WERI-Rb-1 (cell line): ENCODE results near the gene NIPSNAP2.
"Not testable (repeated sequence)": the region's sequence is repeated elsewhere in the genome, so short reads cannot be mapped to it uniquely, and the experiment has no call there.

Experiments
- DNase-seq: peaks from one replicate; pipeline ENCODE4 v3.0.0-alpha.2; 2020
- H3K27ac ChIP-seq: fragments of 250-450 bp; sonication (Bioruptor Pico); 2 replicates; pipeline ENCODE4 v1.5.1; 2020; ENCODE audit warnings: mild to moderate bottlenecking, moderate library complexity
- H3K27me3 ChIP-seq: fragments of 250-450 bp; sonication (Bioruptor Pico); 2 replicates; pipeline ENCODE4 v1.5.1; 2021; ENCODE audit warnings: mild to moderate bottlenecking, low read depth, moderate library complexity; ENCODE audit not compliant: insufficient read depth, severe bottlenecking
- H3K36me3 ChIP-seq: fragments of 250-450 bp; sonication (Bioruptor Pico); 2 replicates; pipeline ENCODE4 v1.5.1; 2020; ENCODE audit warnings: mild to moderate bottlenecking, moderate library complexity
- H3K4me3 ChIP-seq: 2 replicates; pipeline ENCODE4 v1.5.1; 2011; ENCODE audit warnings: low read depth, mild to moderate bottlenecking, control low read depth, low read length
- H3K9me3 ChIP-seq: fragments of 250-450 bp; sonication (Bioruptor Pico); 2 replicates; pipeline ENCODE4 v1.5.1; 2021; ENCODE audit warnings: mild to moderate bottlenecking, moderate library complexity; ENCODE audit not compliant: severe bottlenecking
- CTCF ChIP-seq: IDR thresholded peaks from 2 replicates; pipeline ENCODE4 v1.5.1; 2011; ENCODE audit warnings: low read depth, mild to moderate bottlenecking, control low read depth, inconsistent platforms, low read length

NIPSNAP2 gene

GRCh38 chr7:55946545-55946944, 17.8 kb upstream of the NIPSNAP2 start:
- DNase-seq = no peak
- Histone ChIP-seq H3K27me3 (no peaks in the 10 kb centered on the region), H3K27ac (no peak overlapping the region), H3K9me3 (no peaks in the 10 kb centered on the region), H3K4me3 (no peak overlapping the region), H3K36me3 (no peaks in the 10 kb centered on the region)
- TF ChIP-seq CTCF = no peak

GRCh38 chr7:55951637-55952351, 12.6 kb upstream of the NIPSNAP2 start, which contains the start of gene MRPS17:
Gene MRPS17 (plus strand): TSS chr7:55951877. CDS start chr7:55953196, 1,319 bp downstream.
- Histone ChIP-seq H3K9me3 (no peaks in the 10 kb centered on the region), H3K4me3 (peak within 1 kb of the TSS; percentile 97), H3K27ac (peak within 1 kb of the TSS; percentile 66), H3K27me3 (no peaks in the 10 kb centered on the region), H3K36me3 (peaks cover 24% of the 10 kb centered on the region)
- peak; percentile 91 for DNase-seq
- TF ChIP-seq CTCF = no peak

GRCh38 chr7:55952352-55952671, 12.1 kb upstream of the NIPSNAP2 start:
- H3K4me3 ChIP-seq = peak overlapping the region; percentile 97

GRCh38 chr7:55953707-55954475, 10.5 kb upstream of the NIPSNAP2 start:
- H3K4me3 ChIP-seq = no peak overlapping the region
- no peak for TF ChIP-seq CTCF
- no peaks in the 10 kb centered on the region for H3K27me3 ChIP-seq
- H3K27ac ChIP-seq = no peak overlapping the region
- H3K36me3 ChIP-seq = peaks cover 24% of the 10 kb centered on the region
- H3K9me3 ChIP-seq = no peaks in the 10 kb centered on the region
- no peak for DNase-seq

More at GRCh38 chr7:55952352-55952671, 12.1 kb upstream of the NIPSNAP2 start:
- not testable (repeated sequence) for H3K27ac ChIP-seq, DNase-seq, H3K27me3 ChIP-seq, H3K9me3 ChIP-seq
- peaks cover 24% of the 10 kb centered on the region for H3K36me3 ChIP-seq

GRCh38 chr7:55957190-55957589, 7.2 kb upstream of the NIPSNAP2 start:
- Histone ChIP-seq H3K9me3 (no peaks in the 10 kb centered on the region), H3K27me3 (no peaks in the 10 kb centered on the region), H3K4me3 (no peak overlapping the region), H3K36me3 (peaks cover 21% of the 10 kb centered on the region), H3K27ac (no peak overlapping the region)
- no peak for TF ChIP-seq CTCF
- no peak for DNase-seq

GRCh38 chr7:55962014-55962413, 2.4 kb upstream of the NIPSNAP2 start:
- no peaks in the 10 kb centered on the region for H3K27me3 ChIP-seq
- no peak for TF ChIP-seq CTCF
- H3K36me3 ChIP-seq = no peaks in the 10 kb centered on the region; the same call in 1 of the 2 replicates
- DNase-seq = no peak
- H3K27ac ChIP-seq = no peak overlapping the region
- H3K4me3 ChIP-seq = no peak overlapping the region
- H3K9me3 ChIP-seq = no peaks in the 10 kb centered on the region
